ENCODE measurements around the gene SYTL5. TPM values are rescaled to one million over a fixed set of nuclear protein-coding genes. Genes with fewer than 3 reads are reported as not detected.
"Not testable (repeated sequence)": the region's sequence is repeated elsewhere in the genome, so short reads cannot be mapped to it uniquely, and the experiment has no call there.

The SYTL5 gene
- total RNA-seq (2014; rRNA removed; shearing (Covaris generic)) = 1.7 and 1.8 TPM in 2 replicates

DNA sequence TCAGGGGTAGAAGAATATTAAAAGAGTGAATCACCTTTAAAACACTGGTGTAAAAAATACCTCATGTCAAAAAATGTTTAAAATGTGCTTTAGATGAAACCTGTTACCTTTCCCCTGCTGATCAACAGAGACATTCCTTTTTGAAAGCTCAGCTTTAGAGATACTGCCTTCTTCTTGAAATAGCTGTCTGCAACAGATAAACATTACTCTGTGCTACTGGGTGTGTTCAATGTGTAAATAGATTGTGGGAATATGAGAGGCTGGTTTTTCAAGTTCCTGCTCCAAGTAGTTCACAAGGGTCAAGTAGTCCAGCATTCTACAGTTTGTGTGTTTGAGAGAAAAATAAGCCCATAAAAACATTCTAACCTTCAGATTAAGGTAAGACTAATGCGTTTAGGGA lies at the start of gene SYTL5:
SYTL5 (plus strand) TSS at position 263 of the 400 bp plus-strand sequence. CDS start 27,337 bp downstream, outside the sequence.
- DNase-seq (ENCODE audit: low spot score) = peak; percentile 42

DNA sequence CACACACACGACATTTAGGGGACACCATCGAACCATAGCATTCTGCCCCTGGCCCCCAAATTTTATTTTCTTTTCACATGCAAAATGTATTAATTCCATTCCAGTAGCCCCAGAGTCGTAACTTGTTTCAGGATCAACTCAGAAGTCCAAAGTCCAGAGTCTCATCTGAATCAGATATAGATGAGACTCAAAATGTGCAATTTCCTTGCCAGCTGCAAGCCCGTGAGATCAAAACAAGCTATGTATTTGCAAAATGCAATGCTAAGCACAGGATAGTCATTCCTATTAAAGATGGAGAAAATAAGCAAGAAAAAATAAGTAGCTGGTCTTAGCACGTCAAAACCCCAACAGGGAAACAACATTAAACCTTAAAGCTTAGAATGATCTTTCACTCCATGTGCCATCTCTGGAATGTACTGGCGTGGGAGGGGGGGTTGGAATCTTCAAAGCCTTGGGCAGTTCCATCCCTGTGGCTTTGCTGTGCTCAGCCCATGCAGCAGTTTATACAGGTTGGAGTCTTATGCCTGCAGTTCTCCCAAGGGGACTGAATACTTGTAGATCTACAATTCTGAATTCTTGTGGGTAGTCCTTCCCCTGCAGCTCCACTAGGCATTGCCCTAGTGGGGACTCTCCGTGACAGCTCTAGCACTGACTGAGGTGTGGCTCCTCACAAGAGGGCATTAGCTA lies 47.7 kb upstream of the SYTL5 start:
- peak; percentile 47 for DNase-seq (ENCODE audit: low spot score)

DNA sequence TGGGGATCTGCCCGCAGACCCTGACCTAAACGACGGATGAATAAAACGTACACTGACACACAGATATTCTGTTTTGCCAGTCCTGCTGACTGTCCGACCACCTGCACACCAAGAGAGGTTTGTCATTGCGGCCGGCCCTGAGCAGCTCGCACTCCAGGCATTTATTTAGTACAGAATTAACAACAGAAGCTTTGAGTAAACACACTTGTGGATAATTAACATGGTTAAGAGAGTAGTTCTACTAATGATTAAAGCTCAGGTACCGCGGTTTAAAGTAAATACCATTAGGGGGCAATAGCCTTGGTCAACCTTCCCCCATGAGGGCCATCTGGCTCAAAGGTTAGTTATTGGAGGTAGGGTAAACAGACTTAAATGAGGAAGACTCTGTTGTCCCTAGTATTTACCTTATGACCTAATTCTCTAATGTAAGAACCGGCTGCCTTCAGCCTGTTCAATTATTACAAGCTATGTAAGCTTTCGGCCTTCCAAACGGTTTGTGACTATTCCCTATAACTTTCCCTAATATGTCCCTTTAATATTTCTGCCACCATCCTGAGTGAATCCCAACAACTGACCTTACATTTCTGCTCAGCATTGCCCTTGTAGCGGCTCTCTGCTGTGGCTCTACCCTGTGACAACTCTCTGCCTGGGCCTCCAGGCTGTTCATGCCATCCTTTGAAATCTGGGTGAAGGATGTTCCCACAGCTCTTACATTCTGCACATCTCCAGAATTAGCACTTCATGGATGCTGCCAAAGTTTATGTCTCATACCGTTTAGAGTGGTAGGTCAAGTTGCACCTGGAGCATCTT lies 46.9 kb upstream of the SYTL5 start:
- peak; percentile 32 for DNase-seq (ENCODE audit: low spot score)

DNA sequence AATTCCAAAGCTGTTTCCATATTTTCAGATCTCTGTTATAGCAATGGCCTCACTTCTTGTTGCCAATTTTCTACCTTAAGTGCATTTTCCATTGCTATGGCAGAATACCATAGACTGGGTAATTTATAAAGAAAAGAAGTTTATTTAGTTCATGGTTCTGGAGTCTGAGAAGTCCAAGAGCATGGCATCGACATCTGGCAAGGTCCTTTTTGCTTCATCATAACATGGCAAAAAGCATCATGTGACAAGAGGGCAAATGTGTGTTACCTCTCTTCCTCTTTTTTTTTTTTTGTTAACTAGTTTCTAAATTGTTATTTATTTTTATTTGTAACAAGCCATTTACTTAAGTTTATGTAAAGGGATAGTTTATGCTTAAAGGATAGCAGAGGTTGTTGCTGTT lies 45.2 kb upstream of the SYTL5 start:
- no peak for DNase-seq (ENCODE audit: low spot score)

GRCh38 chrX:37967714-37968113 lies 38.6 kb upstream of the SYTL5 start:
- no peak for DNase-seq (ENCODE audit: low spot score)

DNA sequence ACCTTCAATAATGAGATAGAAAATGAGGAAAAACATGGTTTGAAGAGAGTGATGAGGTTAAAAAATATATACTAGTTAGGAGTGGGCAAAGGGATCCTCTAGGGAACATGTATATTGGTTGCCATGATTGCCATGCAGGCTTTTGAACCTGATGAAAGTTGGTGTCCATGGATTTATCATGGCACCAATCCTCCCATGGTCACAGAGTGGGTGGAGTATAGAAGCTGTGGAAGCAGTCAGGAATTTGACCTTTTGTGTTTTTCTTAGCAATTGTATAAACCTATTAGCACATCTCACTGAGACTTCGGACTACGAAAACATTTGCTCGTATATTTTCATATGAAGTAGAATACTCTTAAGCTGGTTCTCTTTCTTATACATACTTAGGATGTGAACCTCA lies 30.9 kb upstream of the SYTL5 start:
- no peak for DNase-seq (ENCODE audit: low spot score)

DNA sequence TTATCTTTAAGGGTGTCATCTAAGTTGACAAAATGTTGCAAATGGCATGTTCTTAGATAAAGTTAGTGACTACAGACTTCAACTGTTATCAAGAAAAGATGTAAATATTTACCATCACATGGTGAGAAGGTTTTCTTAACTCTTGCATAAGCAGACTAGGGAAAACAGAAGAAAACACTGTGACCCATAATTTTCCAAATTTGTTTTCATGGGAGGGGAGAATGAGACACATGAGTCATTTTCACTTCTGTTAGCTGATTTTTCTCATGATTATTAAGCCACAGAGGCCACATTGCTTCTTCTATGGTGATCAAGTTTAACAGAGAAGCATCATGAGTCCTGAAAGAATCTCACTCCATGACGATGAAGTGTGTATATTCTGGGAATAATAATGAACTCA lies 30.2 kb upstream of the SYTL5 start:
- no peak for DNase-seq (ENCODE audit: low spot score)

- no peak for DNase-seq (ENCODE audit: low spot score)
Observed at GRCh38 chrX:37984880-37985279, 21.5 kb upstream of the SYTL5 start.

GRCh38 chrX:37986893-37987292 lies 19.5 kb upstream of the SYTL5 start:
- no peak for DNase-seq (ENCODE audit: low spot score)

GRCh38 chrX:37989304-37989703 lies 17.0 kb upstream of the SYTL5 start:
- DNase-seq (ENCODE audit: low spot score) = no peak

DNA sequence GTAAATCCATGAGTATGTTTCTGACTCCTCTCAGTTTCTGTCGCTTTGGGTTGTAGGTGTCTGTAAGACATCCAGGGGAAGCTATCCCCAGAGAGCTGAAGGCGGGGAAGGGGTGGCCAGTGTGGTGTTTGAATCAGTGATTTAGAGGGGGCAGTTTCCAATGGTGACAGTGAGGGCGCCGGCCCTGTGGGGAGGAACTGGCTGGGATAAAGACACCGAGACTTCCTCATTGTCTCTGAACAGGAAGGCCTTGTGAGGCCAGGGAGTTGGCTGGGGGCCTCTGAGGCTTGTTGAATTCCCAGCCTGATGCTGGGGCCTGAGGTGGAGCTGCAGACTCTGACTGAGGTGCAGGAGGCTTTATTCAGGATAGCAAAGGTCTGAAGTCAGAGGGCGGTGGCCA lies 15.1 kb upstream of the SYTL5 start:
- not testable (repeated sequence) for DNase-seq (ENCODE audit: low spot score)

DNA sequence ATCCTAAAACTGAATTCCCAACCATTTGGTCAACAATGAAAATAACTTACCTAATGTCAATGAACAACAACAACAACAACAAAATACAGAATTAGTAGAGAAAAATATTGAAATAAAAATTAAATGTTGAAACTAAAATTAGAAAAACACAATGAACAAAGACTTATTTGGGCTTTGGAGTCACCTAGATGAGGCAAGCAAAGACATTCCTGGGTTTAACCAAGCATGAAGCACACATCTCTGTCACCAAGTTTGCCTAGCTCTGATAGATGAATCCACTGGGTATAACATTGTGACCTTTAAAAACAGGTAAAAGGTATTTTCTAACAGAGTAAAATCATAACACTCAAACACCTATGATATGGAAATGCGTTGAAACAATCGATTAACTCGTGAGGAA lies 13.2 kb upstream of the SYTL5 start:
- DNase-seq (ENCODE audit: low spot score) = no peak

- peak; percentile 51 for DNase-seq (ENCODE audit: low spot score)
Observed at GRCh38 chrX:37993837-37994619, 12.3 kb upstream of the SYTL5 start.

- DNase-seq (ENCODE audit: low spot score) = no peak
Observed at GRCh38 chrX:37995428-37995827, 10.9 kb upstream of the SYTL5 start.

- no peak for DNase-seq (ENCODE audit: low spot score)
Observed at GRCh38 chrX:37997096-37997495, 9.3 kb upstream of the SYTL5 start.

DNA sequence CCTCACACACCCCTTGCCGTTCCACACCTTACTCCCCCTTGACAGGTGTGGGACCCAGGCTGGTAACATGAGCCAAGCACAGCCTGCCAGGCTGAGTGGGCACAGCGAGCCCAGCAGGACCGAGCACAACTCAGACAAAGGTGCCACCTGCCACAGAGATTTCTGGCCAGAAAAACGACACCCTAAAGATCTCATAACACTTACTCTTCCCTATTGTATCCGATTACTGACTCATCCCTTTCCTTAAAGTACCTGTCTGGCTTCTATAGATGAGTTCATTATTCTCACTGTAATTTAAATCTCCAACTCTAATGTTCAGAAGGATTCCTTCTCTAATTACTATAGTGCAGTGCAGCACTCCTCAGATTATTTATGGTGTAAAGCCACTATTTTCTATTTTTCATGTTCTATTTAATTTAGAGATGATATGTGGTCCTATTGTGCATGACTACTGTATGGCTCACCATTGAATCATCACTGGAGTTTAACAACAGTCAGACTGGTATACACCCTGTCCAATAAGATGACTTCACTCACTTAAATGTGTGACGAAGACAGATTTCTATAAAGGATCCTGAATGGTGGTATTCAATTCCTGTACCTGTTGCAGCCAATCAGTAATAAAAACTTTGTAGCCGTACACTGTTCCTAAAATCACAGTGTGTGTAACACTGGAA lies 7.6 kb upstream of the SYTL5 start:
- DNase-seq (ENCODE audit: low spot score) = no peak

DNA sequence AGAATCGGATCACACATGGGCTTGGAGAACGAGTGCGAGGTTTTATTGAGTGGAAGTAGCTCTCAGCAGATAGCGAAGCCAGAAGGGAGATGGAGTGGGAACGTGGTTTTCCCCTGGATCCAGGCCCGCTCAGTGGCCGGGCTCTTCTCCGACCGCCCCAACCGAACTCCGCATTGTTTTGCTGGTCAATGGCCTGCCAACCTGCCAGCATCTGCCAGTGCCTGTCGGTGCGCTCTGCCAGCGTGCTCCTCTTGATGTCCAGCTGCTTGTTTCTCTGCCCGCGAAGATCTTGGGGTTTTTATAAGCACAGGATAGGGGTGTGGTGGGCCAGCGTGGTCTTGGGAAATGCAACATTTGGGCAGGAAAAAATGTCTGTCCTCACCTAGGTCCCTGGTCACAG lies 5.6 kb upstream of the SYTL5 start:
- DNase-seq (ENCODE audit: low spot score) = no peak

DNA sequence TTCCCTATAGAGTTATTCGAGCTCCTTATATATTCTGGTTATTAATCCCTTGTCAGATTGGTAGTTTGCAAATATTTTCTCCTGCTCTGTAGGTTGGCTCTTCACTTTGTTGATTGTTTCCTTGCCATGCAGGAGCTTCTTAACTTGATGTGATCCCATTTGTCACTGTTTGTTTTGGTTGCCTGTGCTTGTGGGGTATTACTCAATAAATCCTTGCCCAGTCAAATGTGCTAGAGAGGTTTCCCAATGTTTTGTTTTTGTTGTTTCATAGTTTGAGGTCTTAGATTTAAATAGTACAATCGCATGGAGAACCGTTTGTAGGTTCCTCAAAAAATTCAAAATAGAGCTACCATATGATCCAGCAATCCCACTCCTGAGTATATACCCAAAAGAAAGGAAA lies 2.3 kb upstream of the SYTL5 start:
- no peak for DNase-seq (ENCODE audit: low spot score)

DNA sequence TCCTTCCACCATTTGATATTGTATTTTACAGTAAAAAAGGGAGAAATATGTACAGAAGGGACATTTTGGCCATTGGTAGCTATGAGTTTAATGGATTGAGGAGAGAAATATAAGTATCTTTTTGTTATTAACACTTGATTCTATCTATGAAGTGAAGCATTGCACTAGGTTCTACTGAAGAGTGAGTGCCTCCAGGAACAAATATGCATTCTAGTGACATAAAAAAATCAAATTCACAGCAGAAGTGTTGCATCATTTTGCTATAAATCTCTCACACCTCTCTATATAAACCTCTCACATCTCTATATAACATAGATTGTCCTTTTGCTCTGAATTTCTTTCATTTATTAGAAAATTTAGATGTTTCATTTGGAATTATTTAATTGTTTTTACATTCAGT lies 425 bp downstream of the SYTL5 start:
- DNase-seq (ENCODE audit: low spot score) = no peak

GRCh38 chrX:38008658-38009057 lies 2.3 kb downstream of the SYTL5 start:
- DNase-seq (ENCODE audit: low spot score) = no peak

DNA sequence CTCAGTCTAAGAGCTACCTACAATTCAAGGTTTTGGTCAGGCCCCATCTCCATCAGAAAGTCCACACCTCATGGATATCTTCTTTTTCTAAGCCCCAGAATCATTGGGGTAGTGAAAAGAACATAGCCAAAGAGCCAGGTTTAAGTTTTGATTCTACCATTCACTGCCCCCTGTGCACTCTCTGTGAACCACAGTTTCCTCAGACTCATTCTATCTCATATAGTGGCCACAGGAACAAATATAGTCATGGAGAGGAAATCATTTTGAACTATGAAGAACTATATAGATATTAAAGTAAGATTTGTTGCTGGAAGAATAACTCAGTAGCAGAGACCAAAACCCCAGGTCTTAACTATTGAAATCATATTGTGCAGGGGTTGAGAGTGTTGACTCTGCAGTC lies 3.3 kb downstream of the SYTL5 start:
- DNase-seq (ENCODE audit: low spot score) = no peak
